Measurements from ENCODE around the gene ESF1. TPM values are rescaled to one million over a fixed set of nuclear protein-coding genes. Genes with fewer than 3 reads are reported as not detected.

Gene ESF1
- total and polyA plus RNA-seq, 2 of the 8 experiments (the other 6 are each of a cell fraction or from before 2014, with no cell fraction given) = 1.1 to 32.9 TPM

DNA sequence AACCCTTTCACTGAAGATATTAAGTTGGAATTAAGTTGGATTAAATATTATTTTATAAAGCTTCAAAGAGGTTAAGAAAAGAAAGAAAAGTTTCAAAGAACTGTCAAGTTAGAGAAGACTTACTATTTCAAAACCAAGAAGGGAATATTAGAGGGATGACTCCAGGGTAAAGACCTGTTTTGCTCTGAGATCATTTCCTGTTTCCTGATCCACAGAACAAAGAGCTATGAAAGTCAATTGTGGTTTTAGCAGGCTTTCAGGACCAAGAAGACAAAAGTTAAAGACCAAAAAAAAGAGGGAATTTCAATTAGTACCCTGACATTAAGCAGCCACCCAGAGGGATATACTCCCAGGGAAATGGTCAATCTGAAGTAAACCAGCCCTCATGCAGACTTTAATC lies 19.4 kb downstream of the ESF1 start:
- no peak overlapping the region for H3K4me3 ChIP-seq (ENCODE audit: extremely low read depth in 1 of 4, insufficient read depth in 2 of 4, low read depth in 3 of 4, low read length in 4 of 4)
- peaks cover 0 to 1% (median 0%) of the 10 kb centered on the region in 4 experiments; a peak in 1 of 7 replicates for H3K27me3 ChIP-seq (replicated peaks in 1 of 4; ENCODE audit: control insufficient read depth in 3 of 4, extremely low read depth in 1 of 4, insufficient read depth in 3 of 4, low read length in 3 of 4)
- no peak overlapping the region for H2BK120ac ChIP-seq (replicated peaks; ENCODE audit: low read depth, low read length)
- H3K4ac ChIP-seq (replicated peaks; ENCODE audit: insufficient read length, low read depth, low read length) = no peak overlapping the region
- no peak overlapping the region for H2AFZ ChIP-seq (ENCODE audit: low read length)
- no peak overlapping the region for H4K5ac ChIP-seq (ENCODE audit: insufficient read length, low read depth, low read length)
- H3K27ac ChIP-seq (ENCODE audit: low read depth, low read length) = no peak overlapping the region
- H3K9ac ChIP-seq (replicated peaks in 1 of 4; ENCODE audit: extremely low read depth in 1 of 4, low read depth in 3 of 4, low read length in 3 of 4) = no peak overlapping the region
- H3K18ac ChIP-seq (ENCODE audit: extremely low read depth, low read length) = no peak overlapping the region
- no peaks in the 10 kb centered on the region for H3K4me1 ChIP-seq (replicated peaks in 1 of 4; ENCODE audit: control insufficient read depth in 3 of 4, insufficient read depth in 4 of 4, low read length in 3 of 4)
- H2BK20ac ChIP-seq (ENCODE audit: low read length) = no peak overlapping the region
- H2BK15ac ChIP-seq (ENCODE audit: low read length) = no peak overlapping the region
- no peak overlapping the region for H2AK5ac ChIP-seq (ENCODE audit: low read depth, low read length)
- no peaks in the 10 kb centered on the region for H3K79me2 ChIP-seq (ENCODE audit: control insufficient read depth in 1 of 2, insufficient read depth in 2 of 2, low read length in 2 of 2)
- POLR2A ChIA-PET (ENCODE audit: partially characterized antibody) = interaction anchor here (0.8 kb wide), 1 partner anchor 175 kb away, joined by 3 read pairs; no protein-coding TSS in a partner anchor
- CTCF ChIA-PET (ENCODE audit: partially characterized antibody) = no interaction called here
- TF ChIP-seq GABPA (IDR thresholded peaks at IDR 0.05; ENCODE audit: borderline replicate concordance, insufficient read depth, low read length) = no peak
- no peak for TF ChIP-seq EGR1 (IDR thresholded peaks at IDR 0.05; ENCODE audit: borderline replicate concordance, low read depth, low read length)
- no peak for TF ChIP-seq CHD2 (IDR thresholded peaks at IDR 0.05; ENCODE audit: low read length)
- no peak for TF ChIP-seq TAF7 (optimal IDR thresholded peaks at IDR 0.05; ENCODE audit: borderline replicate concordance, low read depth, low read length)
- TF ChIP-seq POLR2A (IDR thresholded peaks at IDR 0.05; ENCODE audit: control extremely low read depth in 1 of 2, low read depth in 2 of 2, low read length in 2 of 2) = no peak
- TF ChIP-seq NANOG (IDR thresholded peaks at IDR 0.05; ENCODE audit: insufficient read depth, low read depth, low read length, poor library complexity, severe bottlenecking) = no peak
- no peak overlapping the region for H4K8ac ChIP-seq (ENCODE audit: extremely low read depth, insufficient read depth, low read length)
- H3K14ac ChIP-seq (ENCODE audit: insufficient read length) = no peak overlapping the region
- H2BK5ac ChIP-seq (ENCODE audit: low read depth, low read length) = no peak overlapping the region
- no peak overlapping the region for H3K56ac ChIP-seq (replicated peaks; ENCODE audit: insufficient read length, low read depth, low read length)
- H4K20me1 ChIP-seq (replicated peaks in 1 of 2; ENCODE audit: control insufficient read depth in 1 of 2, insufficient read depth in 2 of 2, low read length in 2 of 2) = no peaks in the 10 kb centered on the region
- FAIRE-seq = no peak
- H3K4me2 ChIP-seq (ENCODE audit: insufficient read depth in 1 of 2, low read depth in 2 of 2, low read length in 2 of 2) = no peak overlapping the region
- no peaks in the 10 kb centered on the region for H3K79me1 ChIP-seq (ENCODE audit: low read depth, low read length)
- no peak for DNase-seq (ENCODE audit: low read depth in 1 of 2, low spot score in 2 of 2)
- no peak overlapping the region for H3K23ac ChIP-seq (ENCODE audit: insufficient read length)
- peaks cover 17 to 87% (median 59%) of the 10 kb centered on the region in 4 experiments for H3K36me3 ChIP-seq (ENCODE audit: control insufficient read depth in 2 of 4, insufficient read depth in 4 of 4, low read length in 3 of 4)
- H3K9me3 ChIP-seq (ENCODE audit: insufficient read depth in 2 of 2, low read depth in 1 of 2, low read length in 1 of 2) = peaks cover 0 to 3% of the 10 kb centered on the region in 2 experiments; a peak in 2 of 4 replicates
- no peaks in the 10 kb centered on the region for H3K23me2 ChIP-seq (ENCODE audit: low read depth, low read length)
- no peak overlapping the region for H2BK12ac ChIP-seq (ENCODE audit: low read depth, low read length)
- H4K91ac ChIP-seq (replicated peaks; ENCODE audit: insufficient read length, low read length) = no peak overlapping the region

Data from H1 (cell line).